ENCODE measurements around the gene URI1.
"Not testable (repeated sequence)": the region's sequence is repeated elsewhere in the genome, so short reads cannot be mapped to it uniquely, and the experiment has no call there.

URI1 gene

DNA sequence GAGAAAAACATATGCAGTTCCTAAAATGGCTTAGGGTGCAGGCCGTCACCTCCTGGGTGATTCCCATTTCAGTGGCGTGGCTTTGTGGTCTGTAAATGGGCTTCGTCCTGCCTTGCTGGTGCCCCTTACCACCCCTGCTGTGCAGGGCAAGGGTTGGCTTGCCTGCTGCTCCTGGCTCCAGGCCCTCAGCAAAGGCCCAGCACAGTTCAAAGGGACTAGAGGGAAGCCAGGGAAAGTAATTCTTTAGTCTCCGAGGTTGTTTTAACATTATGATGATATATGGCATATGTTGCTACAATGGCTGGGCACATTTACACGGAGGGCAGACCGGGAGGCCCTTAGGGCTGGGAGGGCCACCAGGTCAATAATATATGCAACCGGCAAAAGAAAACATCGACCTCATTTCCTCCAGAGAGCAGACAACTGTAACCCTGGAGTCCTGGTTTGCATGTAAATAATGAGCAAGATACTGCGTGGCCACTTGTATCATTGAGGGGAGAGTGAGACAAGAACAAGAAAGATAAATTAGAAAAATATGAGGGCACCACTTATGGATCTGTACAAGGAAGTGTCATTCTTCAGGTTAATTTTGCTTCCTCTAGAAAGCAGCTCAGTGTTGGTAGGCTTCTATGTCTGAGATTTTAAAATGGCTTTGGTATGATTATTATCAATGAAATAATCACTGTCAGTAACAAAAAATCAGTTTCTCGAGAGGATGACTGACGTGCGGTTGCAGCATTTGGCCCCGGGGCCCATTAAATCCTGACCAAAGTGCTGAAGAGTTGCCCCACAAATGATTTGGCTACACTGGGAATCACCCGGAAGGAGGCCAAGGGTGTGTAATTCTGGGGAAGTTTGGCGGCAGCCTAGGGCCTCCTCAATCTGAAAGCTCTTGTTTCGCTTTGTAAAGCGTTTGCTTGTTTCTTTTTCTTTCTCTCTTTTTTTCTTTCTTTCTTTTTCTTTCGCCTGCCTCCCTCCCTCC, 32.8 kb upstream of the URI1 start:
- TF ChIP-seq CTCF (IDR thresholded peaks at IDR 0.05; ENCODE audit: control extremely low read depth, extremely low read depth, low read depth, missing control alignments): no peak
- DNase-seq (ENCODE audit: extremely low spot score): no peak
- ChIA-PET CTCF (interaction anchor here (1.4 kb wide), 1 partner anchor 57 kb away, joined by 3 read pairs; no protein-coding TSS in a partner anchor), POLR2A (no interaction called here)

- DNase-seq (ENCODE audit: extremely low spot score): no peak
- TF ChIP-seq CTCF (IDR thresholded peaks at IDR 0.05; ENCODE audit: control extremely low read depth, extremely low read depth, low read depth, missing control alignments): no peak
- CTCF ChIA-PET: interaction anchor here (1.8 kb wide), 1 partner anchor 42 kb away, joined by 5 read pairs; no protein-coding TSS in a partner anchor
- POLR2A ChIA-PET: no interaction called here
Observed at GRCh38 chr19:29914933-29915332, 27.1 kb upstream of the URI1 start.

DNA sequence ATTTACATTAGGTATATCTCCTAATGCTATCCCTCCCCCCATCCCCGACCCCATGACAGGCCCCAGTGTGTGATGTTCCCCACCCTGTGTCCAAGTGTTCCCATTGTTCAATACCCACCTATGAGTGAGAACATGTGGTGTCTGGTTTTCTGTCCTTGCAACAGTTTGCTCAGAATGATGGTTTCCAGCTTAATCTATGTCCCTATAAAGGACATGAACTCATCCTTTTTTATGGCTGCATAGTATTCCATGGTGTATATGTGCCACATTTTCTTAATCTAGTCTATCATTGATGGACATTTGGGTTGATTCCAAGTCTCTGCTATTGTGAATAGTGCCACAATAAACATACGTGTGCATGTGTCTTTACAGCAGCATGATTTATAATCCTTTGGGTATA, 26.2 kb upstream of the URI1 start:
- DNase-seq (ENCODE audit: extremely low spot score); CTCF ChIA-PET; POLR2A ChIA-PET: not testable (repeated sequence)

DNA sequence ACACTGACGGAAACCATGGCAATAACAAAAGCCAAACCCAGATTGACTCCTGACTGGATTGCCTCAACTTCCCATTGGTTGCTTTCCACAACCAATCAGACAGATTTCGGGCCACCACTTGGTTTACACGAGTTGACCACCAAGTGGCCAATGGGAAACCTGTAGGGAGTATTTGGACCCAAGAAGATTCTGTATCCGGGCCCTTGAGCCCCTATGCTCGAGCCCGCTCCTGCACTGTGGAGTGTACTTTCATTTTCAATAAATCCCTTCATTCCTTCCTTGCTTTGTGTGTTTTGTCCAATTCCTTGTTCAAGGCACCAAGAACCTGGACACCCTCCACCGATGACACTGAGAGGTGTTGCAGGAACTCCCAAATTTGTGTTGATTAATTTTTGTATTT, 24.1 kb upstream of the URI1 start:
- CTCF ChIA-PET: no interaction called here
- TF ChIP-seq CTCF (IDR thresholded peaks at IDR 0.05; ENCODE audit: control extremely low read depth, extremely low read depth, low read depth, missing control alignments): no peak
- DNase-seq (ENCODE audit: extremely low spot score): no peak
- POLR2A ChIA-PET: no interaction called here

DNA sequence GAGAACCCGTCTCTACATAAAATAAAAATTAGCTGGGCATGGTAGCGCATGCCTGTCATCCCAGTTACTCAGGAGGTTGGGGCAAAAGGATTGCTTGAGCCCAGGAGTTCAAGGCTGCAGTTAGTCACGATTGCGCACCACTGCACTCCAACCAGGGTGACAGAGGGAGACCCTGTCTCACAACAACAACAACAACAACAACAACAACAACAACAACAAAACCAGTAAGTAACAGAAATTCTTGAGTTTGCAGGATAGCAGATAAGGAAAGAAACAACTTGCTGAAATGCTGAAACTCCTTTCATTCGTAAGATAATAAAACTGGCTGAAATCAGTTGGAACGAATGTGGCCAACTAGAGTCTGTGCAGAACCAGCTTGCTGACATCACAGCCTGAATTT, 23.1 kb upstream of the URI1 start:
- DNase-seq (ENCODE audit: extremely low spot score): no peak
- POLR2A ChIA-PET: no interaction called here
- no peak for TF ChIP-seq CTCF (IDR thresholded peaks at IDR 0.05; ENCODE audit: control extremely low read depth, extremely low read depth, low read depth, missing control alignments)
- CTCF ChIA-PET: interaction anchor here (2.3 kb wide), 1 partner anchor 45 kb away, joined by 6 read pairs; no protein-coding TSS in a partner anchor

DNA sequence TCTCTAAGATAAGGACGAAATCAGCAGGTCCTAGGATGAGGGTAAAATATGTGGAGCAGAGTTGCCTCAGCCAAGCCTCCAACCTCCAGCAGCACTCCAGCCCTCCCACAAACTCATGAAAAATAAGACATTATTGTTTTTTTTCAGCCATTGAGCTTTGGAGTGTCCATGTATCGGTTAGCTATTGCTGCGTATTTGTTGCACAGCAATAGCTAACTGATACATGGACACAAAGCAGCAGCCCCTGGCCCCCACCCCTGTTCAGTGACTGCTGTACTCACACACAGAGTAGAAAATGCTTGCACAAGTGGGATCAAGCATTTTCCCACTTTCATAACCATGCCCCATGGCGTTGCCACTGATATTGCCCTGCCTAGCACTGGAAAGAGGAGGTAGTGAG, 19.1 kb upstream of the URI1 start:
- no peak for DNase-seq (ENCODE audit: extremely low spot score)
- CTCF ChIA-PET: interaction anchor here (1.1 to 1.7 kb wide), 4 partner anchors 9 to 206 kb away, joined by 3 to 5 read pairs (median 4); no protein-coding TSS in a partner anchor
- POLR2A ChIA-PET: no interaction called here
- no peak for TF ChIP-seq CTCF (IDR thresholded peaks at IDR 0.05; ENCODE audit: control extremely low read depth, extremely low read depth, low read depth, missing control alignments)

GRCh38 chr19:29923653-29924052, 18.4 kb upstream of the URI1 start:
- TF ChIP-seq CTCF (IDR thresholded peaks at IDR 0.05; ENCODE audit: control extremely low read depth, extremely low read depth, low read depth, missing control alignments): peak; percentile 21
- POLR2A ChIA-PET: no interaction called here
- CTCF ChIA-PET: interaction anchor here (1.0 to 1.7 kb wide), 6 partner anchors 10 to 207 kb away, joined by 3 to 5 read pairs (median 3); no protein-coding TSS in a partner anchor
- DNase-seq (ENCODE audit: extremely low spot score): no peak

All from GM10248 (cell line).